Measurements from ENCODE around the gene BABAM2.

DNA sequence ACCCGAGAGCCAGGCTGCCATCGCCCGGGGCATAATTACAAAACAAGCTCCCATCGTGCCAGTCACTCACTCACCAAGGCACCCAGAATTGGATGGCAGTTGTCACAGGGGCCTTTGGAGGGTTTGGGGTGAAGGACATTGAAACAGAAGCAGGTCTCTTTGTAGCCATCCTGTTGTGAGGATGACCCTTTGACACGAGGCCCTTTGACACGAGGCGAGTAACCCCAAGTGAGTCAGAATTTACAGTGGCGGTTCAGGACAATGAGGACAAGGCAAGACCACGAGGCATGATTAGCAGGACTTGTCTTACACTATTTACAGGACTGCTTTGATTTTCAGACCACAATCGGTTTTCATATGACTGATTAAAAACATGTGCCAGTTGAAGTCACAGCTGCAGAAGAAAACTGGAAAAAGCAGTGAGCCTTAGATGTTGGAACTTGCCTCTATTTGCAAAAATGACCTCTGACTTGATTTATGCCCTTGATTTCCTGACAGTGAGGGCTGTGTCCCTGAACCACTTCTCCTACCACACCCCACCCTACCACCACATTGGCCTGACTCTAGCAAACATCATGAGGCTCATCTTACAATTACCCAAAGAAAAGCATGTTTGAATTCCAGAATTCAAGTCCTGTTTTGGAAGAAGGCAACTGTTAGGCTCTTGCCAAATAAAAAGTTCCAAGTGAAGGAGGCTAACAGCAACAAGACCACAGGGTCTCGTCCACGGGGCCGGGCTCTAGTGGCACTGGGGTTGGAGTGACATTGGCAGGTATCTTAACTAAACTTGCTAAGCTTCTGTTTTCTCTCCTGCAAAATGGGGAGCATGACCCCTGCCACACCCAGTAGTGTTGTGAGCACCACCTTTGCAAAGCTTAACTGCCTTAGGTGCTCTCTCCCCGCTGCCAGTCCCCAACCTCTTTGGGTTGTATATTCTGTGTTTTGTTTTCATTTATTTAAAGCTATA lies 437.7 kb downstream of the BABAM2 start:
- TF ChIP-seq, protein P1, sequence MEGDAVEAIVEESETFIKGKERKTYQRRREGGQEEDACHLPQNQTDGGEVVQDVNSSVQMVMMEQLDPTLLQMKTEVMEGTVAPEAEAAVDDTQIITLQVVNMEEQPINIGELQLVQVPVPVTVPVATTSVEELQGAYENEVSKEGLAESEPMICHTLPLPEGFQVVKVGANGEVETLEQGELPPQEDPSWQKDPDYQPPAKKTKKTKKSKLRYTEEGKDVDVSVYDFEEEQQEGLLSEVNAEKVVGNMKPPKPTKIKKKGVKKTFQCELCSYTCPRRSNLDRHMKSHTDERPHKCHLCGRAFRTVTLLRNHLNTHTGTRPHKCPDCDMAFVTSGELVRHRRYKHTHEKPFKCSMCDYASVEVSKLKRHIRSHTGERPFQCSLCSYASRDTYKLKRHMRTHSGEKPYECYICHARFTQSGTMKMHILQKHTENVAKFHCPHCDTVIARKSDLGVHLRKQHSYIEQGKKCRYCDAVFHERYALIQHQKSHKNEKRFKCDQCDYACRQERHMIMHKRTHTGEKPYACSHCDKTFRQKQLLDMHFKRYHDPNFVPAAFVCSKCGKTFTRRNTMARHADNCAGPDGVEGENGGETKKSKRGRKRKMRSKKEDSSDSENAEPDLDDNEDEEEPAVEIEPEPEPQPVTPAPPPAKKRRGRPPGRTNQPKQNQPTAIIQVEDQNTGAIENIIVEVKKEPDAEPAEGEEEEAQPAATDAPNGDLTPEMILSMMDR (IDR thresholded peaks at IDR 0.05), result no peak
- TF ChIP-seq EZH2 (IDR thresholded peaks at IDR 0.05), result no peak

Data from neural progenitor cell (in vitro differentiated cells).